ENCODE results near the gene COPS6.
"Not testable (repeated sequence)": the region's sequence is repeated elsewhere in the genome, so short reads cannot be mapped to it uniquely, and the experiment has no call there.

COPS6 gene

GRCh38 chr7:100122067-100122466 lies 33.3 kb downstream of the COPS6 start:
- no peak overlapping the region for H3K9ac ChIP-seq (ENCODE audit: low read length)
- H3K9me3 ChIP-seq (ENCODE audit: low read length), result no peaks in the 10 kb centered on the region
- peaks cover 16% of the 10 kb centered on the region for H3K4me1 ChIP-seq (ENCODE audit: insufficient read depth, low read length)
- peaks cover 22% of the 10 kb centered on the region for H3K36me3 ChIP-seq (ENCODE audit: insufficient read depth, low read length)
- H3K27me3 ChIP-seq (ENCODE audit: control insufficient read depth in 1 of 2, insufficient read depth in 2 of 2, low read length in 2 of 2), result no peaks in the 10 kb centered on the region
- H3K27ac ChIP-seq (ENCODE audit: low read depth, low read length), result no peak overlapping the region
- H3K4me3 ChIP-seq (ENCODE audit: low read depth in 1 of 2, low read length in 2 of 2), result no peak overlapping the region

GRCh38 chr7:100122568-100122967 lies 33.8 kb downstream of the COPS6 start:
- Histone ChIP-seq H3K36me3 (ENCODE audit: insufficient read depth, low read length) (peaks cover 22% of the 10 kb centered on the region), H3K27ac (ENCODE audit: low read depth, low read length) (no peak overlapping the region), H3K9ac (ENCODE audit: low read length) (no peak overlapping the region), H3K9me3 (ENCODE audit: low read length) (no peaks in the 10 kb centered on the region), H3K27me3 (ENCODE audit: control insufficient read depth in 1 of 2, insufficient read depth in 2 of 2, low read length in 2 of 2) (no peaks in the 10 kb centered on the region), H3K4me1 (ENCODE audit: insufficient read depth, low read length) (peaks cover 16% of the 10 kb centered on the region), H3K4me3 (ENCODE audit: low read depth in 1 of 2, low read length in 2 of 2) (no peak overlapping the region)

- Histone ChIP-seq H3K27ac (ENCODE audit: low read depth, low read length) (no peak overlapping the region), H3K27me3 (ENCODE audit: control insufficient read depth in 1 of 2, insufficient read depth in 2 of 2, low read length in 2 of 2) (no peaks in the 10 kb centered on the region), H3K36me3 (ENCODE audit: insufficient read depth, low read length) (peaks cover 22% of the 10 kb centered on the region), H3K9me3 (ENCODE audit: low read length) (no peaks in the 10 kb centered on the region), H3K4me3 (ENCODE audit: low read depth in 1 of 2, low read length in 2 of 2) (no peak overlapping the region), H3K4me1 (ENCODE audit: insufficient read depth, low read length) (peaks cover 16% of the 10 kb centered on the region), H3K9ac (ENCODE audit: low read length) (no peak overlapping the region)
These were observed 35.8 kb downstream of the COPS6 start for GRCh38 chr7:100124301-100125230.

- no peaks in the 10 kb centered on the region for H3K27me3 ChIP-seq (ENCODE audit: control insufficient read depth in 1 of 2, insufficient read depth in 2 of 2, low read length in 2 of 2)
- H3K27ac ChIP-seq (ENCODE audit: low read depth, low read length), result peak overlapping the region; percentile 98
- no peaks in the 10 kb centered on the region for H3K9me3 ChIP-seq (ENCODE audit: low read length)
- H3K4me1 ChIP-seq (ENCODE audit: insufficient read depth, low read length), result peaks cover 14% of the 10 kb centered on the region
- H3K36me3 ChIP-seq (ENCODE audit: insufficient read depth, low read length), result peaks cover 22% of the 10 kb centered on the region
- H3K4me3 ChIP-seq (ENCODE audit: low read depth in 1 of 2, low read length in 2 of 2), result peak overlapping the region; percentile 92 to 94
- peak overlapping the region; percentile 93 for H3K9ac ChIP-seq (ENCODE audit: low read length)
These were observed 37.6 kb downstream of the COPS6 start for GRCh38 chr7:100126239-100126930.

- H3K4me3 ChIP-seq (ENCODE audit: low read depth in 1 of 2, low read length in 2 of 2), result peak within 1 kb of the TSS; percentile 92 to 94
- H3K36me3 ChIP-seq (ENCODE audit: insufficient read depth, low read length), result peaks cover 19% of the 10 kb centered on the region
- H3K27me3 ChIP-seq (ENCODE audit: control insufficient read depth in 1 of 2, insufficient read depth in 2 of 2, low read length in 2 of 2), result no peaks in the 10 kb centered on the region
- H3K27ac ChIP-seq (ENCODE audit: low read depth, low read length), result peak within 1 kb of the TSS; percentile 98
- peaks cover 14% of the 10 kb centered on the region for H3K4me1 ChIP-seq (ENCODE audit: insufficient read depth, low read length)
- no peaks in the 10 kb centered on the region for H3K9me3 ChIP-seq (ENCODE audit: low read length)
- H3K9ac ChIP-seq (ENCODE audit: low read length), result peak within 1 kb of the TSS; percentile 93
These were observed 38.4 kb downstream of the COPS6 start, which contains the start of gene MBLAC1 for GRCh38 chr7:100126931-100127865. MBLAC1 (plus strand) TSS chr7:100126967; CDS start chr7:100127396, 429 bp downstream.

GRCh38 chr7:100127866-100128636 lies 39.3 kb downstream of the COPS6 start:
- peak overlapping the region; percentile 93 for H3K9ac ChIP-seq (ENCODE audit: low read length)
- H3K9me3 ChIP-seq (ENCODE audit: low read length), result no peaks in the 10 kb centered on the region
- peaks cover 19% of the 10 kb centered on the region for H3K4me1 ChIP-seq (ENCODE audit: insufficient read depth, low read length)
- H3K27ac ChIP-seq (ENCODE audit: low read depth, low read length), result peak overlapping the region; percentile 98
- H3K36me3 ChIP-seq (ENCODE audit: insufficient read depth, low read length), result peaks cover 11% of the 10 kb centered on the region
- H3K4me3 ChIP-seq (ENCODE audit: low read depth in 1 of 2, low read length in 2 of 2), result peak overlapping the region; percentile 92 to 94
- H3K27me3 ChIP-seq (ENCODE audit: control insufficient read depth in 1 of 2, insufficient read depth in 2 of 2, low read length in 2 of 2), result no peaks in the 10 kb centered on the region

GRCh38 chr7:100128637-100128963 lies 39.8 kb downstream of the COPS6 start:
- Histone ChIP-seq H3K4me3 (ENCODE audit: low read depth in 1 of 2, low read length in 2 of 2) (peak overlapping the region in 1 of 2 donors; percentile 92), H3K9me3 (ENCODE audit: low read length) (no peaks in the 10 kb centered on the region), H3K4me1 (ENCODE audit: insufficient read depth, low read length) (peaks cover 19% of the 10 kb centered on the region), H3K27me3 (ENCODE audit: control insufficient read depth in 1 of 2, insufficient read depth in 2 of 2, low read length in 2 of 2) (no peaks in the 10 kb centered on the region), H3K9ac (ENCODE audit: low read length) (no peak overlapping the region), H3K27ac (ENCODE audit: low read depth, low read length) (peak overlapping the region; percentile 7), H3K36me3 (ENCODE audit: insufficient read depth, low read length) (peaks cover 10% of the 10 kb centered on the region)

GRCh38 chr7:100130220-100130607 lies 41.4 kb downstream of the COPS6 start:
- H3K36me3 ChIP-seq (ENCODE audit: insufficient read depth, low read length); H3K27ac ChIP-seq (ENCODE audit: low read depth, low read length); H3K4me3 ChIP-seq (ENCODE audit: low read depth in 1 of 2, low read length in 2 of 2); H3K9ac ChIP-seq (ENCODE audit: low read length); H3K9me3 ChIP-seq (ENCODE audit: low read length); H3K27me3 ChIP-seq (ENCODE audit: control insufficient read depth in 1 of 2, insufficient read depth in 2 of 2, low read length in 2 of 2): not testable (repeated sequence)
- peaks cover 19% of the 10 kb centered on the region for H3K4me1 ChIP-seq (ENCODE audit: insufficient read depth, low read length)

GRCh38 chr7:100130608-100131453 lies 42.1 kb downstream of the COPS6 start:
- Histone ChIP-seq H3K27ac (ENCODE audit: low read depth, low read length) (no peak overlapping the region), H3K9ac (ENCODE audit: low read length) (no peak overlapping the region), H3K27me3 (ENCODE audit: control insufficient read depth in 1 of 2, insufficient read depth in 2 of 2, low read length in 2 of 2) (no peaks in the 10 kb centered on the region), H3K4me3 (ENCODE audit: low read depth in 1 of 2, low read length in 2 of 2) (no peak overlapping the region), H3K4me1 (ENCODE audit: insufficient read depth, low read length) (peaks cover 19% of the 10 kb centered on the region), H3K9me3 (ENCODE audit: low read length) (no peaks in the 10 kb centered on the region), H3K36me3 (ENCODE audit: insufficient read depth, low read length) (no peaks in the 10 kb centered on the region)

- H3K4me1 ChIP-seq (ENCODE audit: insufficient read depth, low read length), result peaks cover 19% of the 10 kb centered on the region
- H3K36me3 ChIP-seq (ENCODE audit: insufficient read depth, low read length), result no peaks in the 10 kb centered on the region
- no peak overlapping the region for H3K4me3 ChIP-seq (ENCODE audit: low read depth in 1 of 2, low read length in 2 of 2)
- no peaks in the 10 kb centered on the region for H3K27me3 ChIP-seq (ENCODE audit: control insufficient read depth in 1 of 2, insufficient read depth in 2 of 2, low read length in 2 of 2)
- no peak overlapping the region for H3K27ac ChIP-seq (ENCODE audit: low read depth, low read length)
- H3K9ac ChIP-seq (ENCODE audit: low read length), result no peak overlapping the region
- H3K9me3 ChIP-seq (ENCODE audit: low read length), result no peaks in the 10 kb centered on the region
These were observed 43.4 kb downstream of the COPS6 start for GRCh38 chr7:100132126-100132525.
